NCI-H1092 (cell line): ENCODE results near the gene RYR2.
"Not testable (repeated sequence)": the region's sequence is repeated elsewhere in the genome, so short reads cannot be mapped to it uniquely, and the experiment has no call there.

ENCODE experiments used
- DNase-seq: peaks from one replicate; lab custom pipeline; 2025; lab: John Stamatoyannopoulos, UW

Gene RYR2

DNA sequence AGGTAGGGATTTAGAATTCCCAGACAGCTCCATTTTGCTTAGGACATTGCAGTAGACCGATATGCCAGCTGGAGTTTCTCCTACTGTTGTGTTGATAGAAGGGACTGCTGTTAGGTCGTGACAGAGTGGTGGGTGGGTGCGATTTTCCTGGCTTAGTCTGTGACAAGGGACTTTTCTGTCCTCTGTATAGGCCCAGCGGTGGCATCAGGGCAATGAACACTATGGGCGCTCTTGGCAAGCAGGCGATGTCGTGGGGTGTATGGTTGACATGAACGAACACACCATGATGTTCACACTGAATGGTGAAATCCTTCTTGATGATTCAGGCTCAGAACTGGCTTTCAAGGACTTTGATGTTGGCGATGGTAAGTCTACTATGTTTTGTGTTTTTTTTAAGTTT is 527.0 kb downstream of the RYR2 start:
- no peak for DNase-seq

DNA sequence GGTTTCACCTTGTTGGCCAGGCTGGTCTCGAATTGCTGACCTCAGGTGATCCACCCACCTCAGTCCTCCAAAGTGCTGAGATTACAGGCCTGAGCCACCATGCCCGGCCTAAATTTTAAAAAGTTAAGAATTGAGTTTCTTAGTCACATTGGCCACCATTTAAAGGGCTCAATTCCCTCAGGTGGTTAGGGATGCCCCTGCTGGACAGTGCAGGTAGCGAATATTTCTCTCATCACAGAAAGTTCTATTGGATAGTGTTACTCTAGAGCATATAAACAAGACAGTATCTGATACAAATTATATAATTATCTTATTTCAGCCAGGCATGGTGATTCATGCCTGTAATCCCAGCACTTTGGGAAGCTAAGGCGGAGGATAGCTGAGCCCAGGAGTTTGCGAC is 528.5 kb downstream of the RYR2 start:
- no peak for DNase-seq

DNA sequence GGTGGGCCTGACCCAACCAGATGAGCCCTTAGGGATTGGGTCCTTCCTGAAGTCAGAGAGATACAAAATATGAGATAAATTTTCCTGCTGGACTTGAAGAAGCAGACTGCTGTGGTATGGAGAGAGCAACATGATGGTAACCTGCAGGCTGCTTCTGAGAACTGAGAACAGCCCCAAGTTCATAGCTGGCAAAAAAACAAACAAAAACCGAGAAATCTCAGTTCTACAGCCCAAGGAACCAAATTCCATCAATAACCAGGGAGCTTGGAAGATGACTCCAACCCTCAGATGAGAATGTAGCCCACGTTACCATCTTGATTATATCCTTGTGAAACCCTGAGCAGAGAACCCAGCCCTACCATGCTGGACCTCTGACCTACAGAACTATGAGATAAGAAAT is 532.6 kb downstream of the RYR2 start:
- DNase-seq = no peak

DNA sequence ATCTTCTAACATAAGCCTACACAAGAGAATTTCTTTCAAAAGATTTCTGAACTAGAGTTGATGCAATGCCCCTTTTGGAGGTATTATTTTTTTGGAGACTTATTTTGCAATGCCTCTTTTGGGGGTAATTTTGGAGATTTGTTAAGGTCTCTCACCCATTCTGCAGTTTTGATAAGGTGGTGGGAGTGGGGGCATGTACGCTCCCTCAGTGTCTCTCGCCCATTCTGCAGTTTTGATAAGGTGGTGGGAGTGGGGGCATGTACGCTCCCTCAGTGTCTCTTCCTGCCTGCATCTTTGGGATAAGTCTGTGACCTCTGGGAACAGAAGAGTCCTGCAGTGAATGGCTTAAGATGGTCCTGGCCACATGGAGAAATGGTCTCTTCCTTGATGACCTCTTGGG is 536.6 kb downstream of the RYR2 start:
- no peak for DNase-seq

DNA sequence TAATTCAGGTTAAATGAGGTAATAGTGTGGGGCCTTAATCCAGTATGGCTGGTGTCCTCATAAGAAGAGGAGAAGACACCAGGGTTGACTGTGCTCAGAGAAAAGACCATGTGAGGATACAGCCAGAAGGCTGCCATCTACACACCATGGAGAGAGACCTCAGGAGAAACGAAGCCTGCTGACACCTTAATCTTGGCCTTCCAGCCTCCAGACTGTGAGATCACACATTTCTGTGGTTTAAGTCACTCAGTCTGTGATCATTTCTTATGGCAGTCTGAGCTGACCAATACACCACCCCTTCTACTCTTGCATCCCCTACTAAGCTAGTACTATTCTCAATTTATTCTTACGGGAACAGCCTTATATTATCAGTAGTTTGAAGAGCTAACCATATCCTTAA is 538.7 kb downstream of the RYR2 start:
- DNase-seq = no peak

DNA sequence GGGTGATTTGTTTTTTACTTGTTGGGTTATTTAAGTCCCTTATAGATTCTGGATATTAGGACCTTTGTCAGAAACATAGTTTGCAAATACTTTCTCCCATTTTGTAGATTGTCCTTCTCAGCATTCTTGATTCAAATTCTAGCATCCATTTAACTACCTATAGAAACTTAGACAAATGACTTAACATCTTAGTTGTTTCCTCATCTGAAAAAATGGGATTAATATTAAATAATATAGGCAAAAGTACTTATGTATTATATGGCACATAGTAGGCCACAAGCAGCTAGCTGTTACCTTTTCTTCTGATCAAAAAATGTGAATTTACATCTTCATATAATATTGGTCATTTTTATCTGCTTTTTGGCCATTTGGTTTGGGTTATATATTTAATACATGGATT is 541.3 kb downstream of the RYR2 start:
- no peak for DNase-seq

DNA sequence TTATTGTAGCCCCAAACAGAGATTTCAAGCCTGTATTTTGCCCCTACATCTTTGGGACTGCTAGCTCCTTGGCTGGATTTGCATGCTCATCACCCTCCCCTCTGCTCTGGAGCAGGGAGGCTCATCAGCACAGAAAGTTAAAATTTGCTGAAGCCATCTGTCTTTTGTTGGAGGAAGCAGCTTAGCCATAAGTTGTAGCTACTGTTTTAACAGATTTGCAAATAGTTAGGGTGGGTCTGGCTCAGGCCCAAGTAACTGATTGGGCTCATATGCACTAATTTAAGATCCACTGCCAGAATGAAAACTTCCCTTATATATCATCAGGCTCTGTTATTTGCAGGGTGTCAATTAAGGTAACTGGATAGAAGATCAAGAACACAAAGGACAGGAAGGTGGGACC is 541.8 kb downstream of the RYR2 start:
- no peak for DNase-seq

DNA sequence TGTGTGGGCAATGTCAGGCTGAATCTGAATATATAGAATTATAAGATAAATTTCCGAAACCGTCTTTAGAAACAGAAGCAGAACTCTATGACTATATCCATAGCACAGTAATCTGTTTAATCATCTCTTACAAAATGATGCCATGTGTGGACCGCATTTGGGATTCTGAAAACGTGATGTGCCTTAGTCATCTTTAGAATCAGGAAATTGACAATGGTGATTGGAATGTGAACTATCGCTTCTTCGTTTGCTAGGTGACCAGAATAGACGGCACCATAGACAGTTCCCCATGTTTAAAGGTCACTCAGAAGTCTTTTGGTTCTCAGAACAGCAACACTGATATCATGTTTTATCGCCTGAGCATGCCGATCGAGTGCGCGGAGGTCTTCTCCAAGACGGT is 548.4 kb downstream of the RYR2 start:
- no peak for DNase-seq

DNA sequence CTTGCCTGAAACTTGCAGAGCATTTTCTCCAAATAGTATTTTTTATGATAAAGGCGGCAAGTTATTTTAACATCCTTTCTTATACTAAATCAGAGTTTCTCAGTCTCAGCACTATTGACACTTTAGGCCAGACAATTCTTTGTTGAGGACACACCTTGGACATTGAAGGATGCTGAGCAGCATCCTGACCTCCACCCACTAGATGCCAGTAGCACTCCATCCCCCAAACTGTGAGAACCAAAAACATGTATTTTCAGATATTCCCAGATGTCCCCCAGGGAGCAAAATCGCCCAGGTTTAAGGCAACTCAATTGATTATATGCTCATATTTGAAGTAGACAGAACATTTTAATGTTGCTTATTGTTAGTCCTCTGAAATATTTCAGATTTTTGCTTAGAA is 549.4 kb downstream of the RYR2 start:
- DNase-seq = no peak

DNA sequence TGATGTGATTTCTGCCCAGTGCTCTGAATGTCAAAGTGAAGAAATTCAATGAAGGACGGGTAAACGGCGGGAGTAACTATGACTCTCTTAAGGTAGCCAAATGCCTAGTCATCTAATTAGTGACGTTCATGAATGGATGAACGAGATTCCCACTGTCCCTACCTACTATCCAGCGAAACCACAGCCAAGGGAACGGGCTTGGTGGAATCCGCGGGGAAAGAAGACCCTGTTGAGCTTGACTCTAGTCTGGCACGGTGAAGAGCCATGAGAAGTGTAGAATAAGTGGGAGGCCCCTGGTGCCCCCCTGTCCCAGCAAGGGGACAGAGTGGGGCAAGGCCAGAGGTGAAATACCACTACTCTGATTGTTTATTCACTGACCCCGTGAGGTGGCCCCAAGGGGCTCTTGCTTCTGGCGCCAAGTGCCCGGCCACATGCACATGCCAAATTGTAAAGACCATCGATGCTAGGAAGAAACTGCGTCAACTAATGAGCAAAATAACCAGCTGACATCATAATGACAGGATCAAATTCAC is 561.1 kb downstream of the RYR2 start:
- not testable (repeated sequence) for DNase-seq

DNA sequence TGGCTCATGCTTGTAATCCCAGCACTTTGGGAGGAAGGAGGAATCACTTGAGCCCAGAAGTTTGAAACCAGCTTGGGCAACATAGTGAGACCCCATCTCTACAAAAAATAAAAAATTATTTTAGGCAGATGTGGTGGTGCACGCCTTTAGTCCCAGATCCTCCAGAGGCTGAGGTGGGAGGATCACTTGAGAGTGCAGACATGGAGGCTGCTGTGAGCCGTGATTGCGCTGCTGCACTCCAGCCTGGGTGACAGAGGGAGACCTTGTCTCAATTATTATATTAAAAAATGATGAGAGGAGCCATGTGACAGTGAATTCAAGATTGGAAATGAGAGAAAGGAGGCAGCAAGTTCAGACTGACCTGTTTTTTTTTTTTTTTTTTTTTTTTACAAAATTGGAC is 566.4 kb downstream of the RYR2 start:
- DNase-seq = no peak

DNA sequence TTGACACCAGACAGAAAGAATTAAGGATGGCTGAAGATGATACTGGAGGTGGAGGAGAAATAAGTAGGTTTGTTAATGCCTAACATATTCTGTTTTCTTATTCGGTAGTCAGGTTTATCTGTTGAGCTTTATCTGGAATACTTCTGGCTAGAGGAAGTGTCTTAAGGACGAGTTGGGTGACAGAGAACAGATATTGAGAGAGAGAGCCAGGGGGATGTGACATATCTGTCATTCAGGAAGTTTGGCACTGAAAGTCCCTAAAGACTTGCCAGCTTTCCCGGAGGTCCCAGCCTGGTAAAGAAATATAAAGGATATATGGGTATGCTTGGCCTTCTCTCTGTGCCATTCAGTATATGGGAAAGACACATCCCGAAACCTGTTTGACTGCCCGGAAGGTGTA is 568.2 kb downstream of the RYR2 start:
- DNase-seq = no peak

DNA sequence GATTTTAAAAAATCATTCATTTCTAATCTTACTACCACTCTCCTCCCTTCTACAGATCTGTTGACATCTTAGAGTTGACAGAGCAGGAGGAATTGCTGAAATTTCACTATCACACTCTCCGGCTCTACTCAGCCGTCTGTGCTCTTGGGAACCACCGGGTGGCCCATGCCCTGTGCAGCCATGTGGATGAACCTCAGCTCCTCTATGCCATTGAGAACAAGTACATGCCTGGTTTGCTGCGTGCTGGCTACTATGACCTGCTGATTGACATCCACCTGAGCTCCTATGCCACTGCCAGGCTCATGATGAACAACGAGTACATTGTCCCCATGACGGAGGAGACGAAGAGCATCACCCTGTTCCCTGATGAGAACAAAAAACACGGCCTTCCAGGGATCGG is 572.0 kb downstream of the RYR2 start:
- DNase-seq = no peak

DNA sequence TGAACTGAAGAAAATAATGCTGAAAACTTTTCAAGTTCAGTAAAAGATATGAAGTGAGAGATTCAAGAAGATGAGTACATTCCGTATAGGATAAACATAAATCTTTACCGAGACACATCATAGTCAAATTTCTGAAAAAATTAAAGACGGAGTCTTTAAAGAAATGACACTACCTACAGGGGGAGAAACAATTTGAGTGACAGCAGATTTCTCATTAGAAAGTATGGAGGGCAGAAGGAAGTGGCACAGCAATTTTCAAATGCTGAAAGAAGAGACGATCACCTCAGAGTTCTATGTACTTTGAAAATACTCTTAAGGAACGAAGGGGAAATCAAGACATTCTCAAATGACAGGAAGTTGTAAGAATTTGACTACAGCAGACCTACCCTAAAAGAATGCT is 577.6 kb downstream of the RYR2 start:
- DNase-seq = no peak

DNA sequence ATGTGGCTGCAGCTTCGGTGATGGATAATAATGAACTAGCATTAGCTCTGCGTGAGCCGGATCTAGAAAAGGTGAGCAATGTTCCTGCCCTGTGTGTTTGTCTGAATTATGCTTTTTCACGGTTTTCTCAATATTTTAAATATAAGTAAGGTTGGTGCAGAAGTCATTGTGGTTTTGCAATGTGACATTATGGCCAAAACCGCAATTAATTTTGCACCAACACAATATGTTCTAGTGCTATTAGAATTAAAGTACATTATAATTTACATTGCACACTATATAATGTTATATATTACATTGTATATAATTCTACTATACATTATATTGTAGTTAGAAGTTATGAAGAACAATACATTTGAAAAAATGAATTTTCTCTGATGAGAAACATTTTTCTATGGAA is 592.9 kb downstream of the RYR2 start:
- DNase-seq = no peak

DNA sequence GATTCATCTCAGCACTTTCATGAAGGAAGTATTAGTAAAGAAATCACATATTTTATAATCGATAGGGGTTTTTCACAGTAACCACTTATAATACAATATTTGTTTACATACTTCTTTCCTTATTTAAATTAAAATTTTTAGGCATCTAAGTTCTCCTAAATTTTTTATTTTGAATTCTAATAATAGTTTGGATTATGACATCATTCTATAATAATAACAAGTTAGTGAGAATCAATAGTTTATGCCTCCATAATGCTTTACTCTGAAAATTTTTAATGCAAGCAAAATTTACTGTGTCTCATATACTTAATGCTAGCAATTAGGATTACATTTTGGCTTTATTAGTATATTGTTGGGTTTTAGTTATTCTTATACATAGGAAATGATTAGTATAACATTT is 596.6 kb downstream of the RYR2 start:
- DNase-seq = no peak

DNA sequence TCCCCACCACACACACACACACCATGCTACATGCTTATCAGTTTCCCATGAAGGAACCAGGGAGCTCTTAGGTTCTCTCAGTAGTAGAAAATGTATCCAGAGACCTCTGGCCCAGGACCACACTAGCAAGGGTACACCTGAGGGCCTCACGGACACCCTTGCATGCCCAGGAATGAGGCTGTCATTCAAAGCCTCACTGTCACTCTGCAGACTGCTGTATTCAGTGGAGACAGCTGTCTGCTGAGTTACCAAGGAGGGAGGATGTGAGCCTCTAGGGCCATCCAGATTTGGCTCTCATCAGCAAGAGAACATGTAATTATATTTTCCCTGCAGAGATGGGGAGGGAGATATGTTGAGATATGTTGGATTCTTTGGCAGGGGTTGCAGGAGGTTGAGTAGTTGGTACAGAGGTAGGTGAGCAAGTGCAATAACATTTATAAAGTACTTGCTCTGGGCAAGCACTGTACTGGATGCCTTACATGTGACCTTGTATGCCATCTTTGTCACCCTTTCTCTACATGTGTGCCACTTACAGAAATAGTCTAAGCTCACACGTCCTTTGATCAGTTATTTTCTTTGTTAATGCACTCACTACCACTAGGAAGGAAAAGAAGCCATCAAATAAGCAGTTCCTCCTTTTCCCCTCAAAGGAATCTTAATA is 598.2 kb downstream of the RYR2 start:
- no peak for DNase-seq

DNA sequence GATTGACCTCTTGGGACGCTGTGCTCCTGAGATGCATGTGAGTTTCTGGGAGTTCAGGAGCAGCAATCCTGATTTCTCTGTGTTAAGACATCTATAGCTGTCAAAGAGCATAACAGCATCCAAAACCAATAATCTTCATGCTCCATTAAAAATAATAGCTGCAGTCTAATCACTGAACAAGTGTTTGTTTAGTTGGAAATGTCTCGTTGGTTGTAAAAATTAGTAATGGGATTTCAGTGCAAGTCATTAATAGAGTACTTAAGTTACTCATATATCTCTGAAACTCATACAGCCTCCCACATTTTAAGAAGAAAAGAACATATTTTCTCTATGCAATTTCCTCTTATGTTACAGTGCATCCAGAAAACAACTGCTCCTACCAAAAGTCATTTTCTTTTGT is 599.0 kb downstream of the RYR2 start:
- no peak for DNase-seq

DNA sequence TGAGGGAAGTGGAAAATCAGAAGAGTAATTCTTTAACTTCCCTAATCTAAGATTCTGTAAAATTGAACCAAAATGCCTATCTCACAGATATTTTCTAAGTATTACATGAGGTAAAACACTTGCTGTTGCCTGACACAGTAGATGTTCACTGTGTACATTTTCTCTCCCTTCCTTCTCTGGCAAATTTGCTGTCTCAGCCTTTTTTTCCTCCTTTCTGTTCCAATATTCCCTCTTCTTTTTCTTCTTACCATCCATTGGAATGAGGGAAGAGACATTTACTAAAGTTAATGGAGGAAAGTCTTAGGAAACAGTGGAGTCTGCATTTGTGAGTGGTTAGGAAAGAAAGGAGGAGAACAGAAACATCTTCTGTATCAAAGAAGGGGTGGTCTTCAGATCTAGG is 608.8 kb downstream of the RYR2 start:
- no peak for DNase-seq

DNA sequence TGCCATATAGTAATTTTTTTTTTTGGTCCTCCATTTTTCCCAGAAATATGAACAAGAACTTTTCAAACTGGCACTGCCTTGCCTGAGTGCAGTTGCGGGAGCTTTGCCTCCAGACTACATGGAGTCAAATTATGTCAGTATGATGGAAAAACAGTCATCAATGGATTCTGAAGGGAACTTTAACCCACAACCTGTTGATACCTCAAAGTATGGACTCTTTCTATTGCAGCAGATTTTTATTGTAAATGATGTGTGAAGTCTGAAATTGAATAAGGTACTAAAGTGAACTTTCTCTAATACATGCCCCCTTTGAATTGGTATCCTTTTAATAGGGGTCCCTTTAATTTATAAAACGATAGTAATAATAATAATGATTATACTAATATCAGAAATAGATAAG is 613.8 kb downstream of the RYR2 start:
- no peak for DNase-seq

DNA sequence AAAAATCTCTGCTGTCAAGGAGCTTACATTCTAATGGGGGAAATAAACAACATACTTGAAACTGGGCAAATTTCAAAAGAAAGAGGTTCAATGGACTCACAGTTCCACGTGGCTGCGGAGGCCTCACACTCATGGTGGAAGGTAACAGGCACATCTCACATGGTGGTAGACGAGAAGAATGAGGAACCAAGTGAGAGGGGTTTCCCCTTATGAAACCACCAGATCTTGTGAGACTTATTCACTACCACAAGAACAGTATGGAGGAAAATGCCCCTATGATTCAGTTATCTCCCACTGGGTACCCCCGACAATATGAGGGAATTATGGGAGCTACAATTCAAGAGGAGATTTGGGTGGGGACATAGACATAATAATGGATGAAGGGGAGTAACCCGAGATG is 622.4 kb downstream of the RYR2 start:
- DNase-seq = no peak

DNA sequence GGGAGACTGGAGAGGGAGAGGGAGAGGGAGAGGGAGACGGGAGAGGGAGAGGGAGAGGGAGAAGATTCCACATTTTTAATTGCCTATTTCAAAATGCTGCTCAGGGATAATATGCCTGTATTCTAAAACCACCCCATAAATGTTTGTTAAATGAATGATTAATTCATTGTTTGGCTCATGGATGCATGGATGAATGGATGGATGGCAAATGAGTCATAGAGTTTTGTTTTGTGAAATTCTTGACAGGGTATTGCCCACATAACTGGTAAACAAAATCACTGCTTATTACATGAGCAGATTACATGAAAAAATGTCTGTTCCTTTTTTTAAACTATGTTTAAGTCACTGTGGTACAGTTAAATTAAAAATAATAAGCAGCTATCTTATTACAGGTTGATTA is 628.3 kb downstream of the RYR2 start:
- DNase-seq = no peak

DNA sequence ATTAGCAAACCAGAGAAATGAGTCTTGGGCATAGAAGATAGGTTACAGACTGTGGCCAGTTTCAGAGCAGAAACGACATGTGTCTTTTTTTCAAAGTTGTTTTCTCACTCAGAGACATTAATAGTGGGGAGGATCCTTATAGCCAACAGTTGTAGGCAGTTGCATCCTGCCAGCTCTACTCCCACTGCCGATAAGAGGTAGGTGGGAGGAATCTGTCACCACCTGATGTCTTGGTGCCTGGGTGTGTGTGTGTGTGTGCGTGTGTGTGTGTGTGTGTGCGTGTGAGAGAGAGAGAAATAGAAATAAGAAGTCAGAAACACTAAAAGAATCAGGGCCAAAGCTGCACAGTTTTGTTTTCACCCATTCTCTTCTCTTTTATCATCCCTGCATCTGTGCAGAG is 629.3 kb downstream of the RYR2 start:
- DNase-seq = no peak

DNA sequence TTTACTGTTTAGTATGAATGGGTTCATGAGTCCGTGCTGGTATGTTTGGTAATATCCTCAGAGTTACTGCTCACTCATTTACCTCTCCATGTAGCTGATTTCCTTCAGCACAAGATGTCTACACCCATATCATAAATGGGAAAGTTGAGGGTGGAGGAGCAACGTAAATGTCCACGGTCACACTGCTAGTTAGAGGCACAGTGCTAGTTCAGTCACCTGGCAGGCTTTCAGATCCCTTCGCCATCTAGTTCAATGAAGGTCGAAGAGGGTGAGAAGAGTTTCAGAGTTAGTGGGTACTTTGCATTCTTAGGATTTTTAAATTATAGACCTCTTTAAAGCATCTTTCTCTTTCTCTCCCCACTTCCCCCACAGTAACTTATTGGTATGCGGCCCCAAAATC is 630.0 kb downstream of the RYR2 start:
- DNase-seq = no peak

DNA sequence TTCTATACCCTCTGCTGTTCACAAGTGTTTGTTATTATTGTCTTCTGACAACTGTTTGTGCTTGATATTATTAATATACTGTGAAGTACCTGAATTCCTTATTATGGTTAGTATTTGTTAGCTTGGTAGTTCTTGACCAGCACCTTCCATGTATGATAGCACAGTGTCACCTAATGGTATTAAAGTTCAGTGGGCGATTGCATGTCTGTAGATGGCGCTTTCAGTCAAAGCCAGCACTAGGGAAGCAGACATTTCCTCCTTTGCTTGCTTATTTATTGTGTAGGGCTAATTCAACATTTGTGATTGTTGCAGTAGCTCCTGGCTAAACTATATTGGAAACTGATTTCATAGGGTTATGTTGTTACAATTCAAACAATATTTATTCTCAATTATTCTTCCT is 630.8 kb downstream of the RYR2 start:
- DNase-seq = peak; percentile 46
